NCI-H2029 (cell line): ENCODE results near the gene PRDX5.

Source experiments
- DNase-seq: peaks from one replicate; lab custom pipeline; 2025; lab: John Stamatoyannopoulos, UW

Gene PRDX5

DNA sequence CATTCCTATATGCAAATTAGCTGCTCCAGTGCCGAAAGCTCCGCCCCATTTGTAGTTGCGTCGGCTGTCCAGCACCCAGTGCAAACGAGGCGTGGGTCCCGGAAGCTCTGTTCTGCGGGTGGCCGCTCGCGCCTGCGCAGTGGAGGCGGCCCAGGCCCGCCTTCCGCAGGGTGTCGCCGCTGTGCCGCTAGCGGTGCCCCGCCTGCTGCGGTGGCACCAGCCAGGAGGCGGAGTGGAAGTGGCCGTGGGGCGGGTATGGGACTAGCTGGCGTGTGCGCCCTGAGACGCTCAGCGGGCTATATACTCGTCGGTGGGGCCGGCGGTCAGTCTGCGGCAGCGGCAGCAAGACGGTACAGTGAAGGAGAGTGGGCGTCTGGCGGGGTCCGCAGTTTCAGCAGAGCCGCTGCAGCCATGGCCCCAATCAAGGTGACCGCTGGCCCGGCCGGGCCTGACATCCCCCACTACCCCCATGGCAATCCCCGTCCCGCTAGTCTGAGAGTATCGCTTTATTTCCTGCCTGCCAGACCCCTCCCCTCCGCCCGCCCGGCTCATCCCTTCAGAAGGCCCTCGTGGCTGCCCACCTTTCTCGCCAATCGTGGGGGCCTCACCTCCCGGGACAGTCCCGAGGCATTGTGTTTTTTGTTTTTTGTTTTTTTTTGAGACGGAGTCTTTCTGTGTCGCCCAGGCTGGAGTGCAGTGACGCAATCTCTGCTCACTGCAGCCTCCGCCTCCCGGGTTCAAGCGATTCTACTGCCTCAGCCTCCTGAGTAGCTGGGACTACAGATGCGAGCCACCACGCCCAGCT lies at the start of gene PRDX5:
PRDX5 (plus strand) TSS at position 161 of the 805 bp plus-strand sequence; CDS start at position 256, 95 bp downstream.
- DNase-seq: peak; percentile 97

GRCh38 chr11:64268893-64269539 lies 48.9 kb upstream of the PRDX5 start:
- no peak for DNase-seq

- peak; percentile 100 for DNase-seq
These were observed 48.2 kb upstream of the PRDX5 start for GRCh38 chr11:64269540-64270220.

GRCh38 chr11:64275031-64275800 lies 42.7 kb upstream of the PRDX5 start:
- DNase-seq: no peak

GRCh38 chr11:64275841-64276240 lies 42.1 kb upstream of the PRDX5 start:
- DNase-seq: no peak

- DNase-seq: no peak
These were observed 41.1 kb upstream of the PRDX5 start for GRCh38 chr11:64276653-64277431.

DNA sequence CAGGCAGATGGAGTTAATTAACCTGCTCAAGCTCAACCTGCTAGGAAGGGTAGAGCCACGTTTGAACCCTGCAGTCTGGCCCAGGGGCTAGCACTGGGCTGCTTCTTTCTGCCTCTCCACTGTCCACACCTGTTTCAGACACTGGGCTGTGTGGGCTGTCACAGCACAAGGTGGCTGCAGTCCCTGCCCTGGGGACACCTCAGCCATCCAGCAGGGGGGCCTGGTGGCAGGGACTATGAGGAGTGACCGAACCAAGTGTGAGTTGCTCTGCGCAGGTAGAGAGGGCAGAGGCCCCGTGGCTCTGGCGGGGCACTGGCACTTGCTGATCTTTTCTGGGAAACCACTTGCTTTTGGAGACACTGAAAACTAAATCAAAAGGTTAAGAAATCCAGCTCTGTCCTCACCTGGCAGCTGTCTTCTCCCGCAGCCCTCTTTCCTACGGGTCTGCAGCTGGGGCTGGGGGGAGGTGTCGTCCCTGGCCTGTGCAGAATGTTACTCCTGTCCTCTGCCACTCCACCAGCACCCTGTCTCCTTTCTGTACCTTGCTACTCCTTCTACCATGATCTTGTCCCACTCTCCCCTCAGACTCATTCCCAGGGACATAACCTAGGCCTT lies 39.2 kb upstream of the PRDX5 start:
- no peak for DNase-seq

DNA sequence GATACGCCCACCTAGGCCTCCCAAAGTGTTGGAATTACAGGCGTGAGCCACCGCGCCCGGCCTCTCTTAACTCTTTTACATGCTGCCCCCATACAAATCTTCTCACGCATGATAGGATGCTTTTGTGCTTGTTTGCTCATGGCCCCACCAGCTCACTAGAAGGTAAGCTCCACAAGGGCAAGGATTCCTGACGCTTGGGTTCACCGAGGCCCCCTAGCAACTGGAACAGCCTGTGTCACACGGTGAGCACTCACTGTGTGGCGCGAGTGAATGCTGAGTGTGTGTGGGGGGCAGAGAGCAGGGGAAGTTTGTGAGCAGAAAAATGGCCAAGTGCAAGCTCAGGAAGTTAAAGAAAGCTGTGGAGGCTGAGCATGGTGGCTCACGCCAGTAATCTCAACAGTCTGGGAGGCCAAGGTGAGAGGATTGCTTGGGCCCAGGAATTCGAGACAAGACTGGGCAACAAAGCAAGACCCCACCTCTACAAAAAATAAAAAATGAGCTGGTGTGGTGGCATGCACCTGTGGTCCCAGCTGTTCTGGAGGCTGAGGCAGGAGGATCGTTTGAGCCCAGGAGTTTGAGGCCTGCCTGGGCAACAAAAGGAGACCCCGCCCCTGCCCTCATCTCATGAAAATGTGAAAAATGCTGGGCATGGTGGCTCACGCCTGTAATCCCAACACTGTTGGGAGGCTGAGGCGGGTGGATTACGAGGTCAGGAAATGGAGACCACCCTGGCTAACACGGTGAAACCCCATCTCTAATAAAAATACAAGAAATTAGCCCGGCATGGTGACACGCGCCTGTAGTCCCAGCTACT lies 35.8 kb upstream of the PRDX5 start:
- no peak for DNase-seq

DNA sequence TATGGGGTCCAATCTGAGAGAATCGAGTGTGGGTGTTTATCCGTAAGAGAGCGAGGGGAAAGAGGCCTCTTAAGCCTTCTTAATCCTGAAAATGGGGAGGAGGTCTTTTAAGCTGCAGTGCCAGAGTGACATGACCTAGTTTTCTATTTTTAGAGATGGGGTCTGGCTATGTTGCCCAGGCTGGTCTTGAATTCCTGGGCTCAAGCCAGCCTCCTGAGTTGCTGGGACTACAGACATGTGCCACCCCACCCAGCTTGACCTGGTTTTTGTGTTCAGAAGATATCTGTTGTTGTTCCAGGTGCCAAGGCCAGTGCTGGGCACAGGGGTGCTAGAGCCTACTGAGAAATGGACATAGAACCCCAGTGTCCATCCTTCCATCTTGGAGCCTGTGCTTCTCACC lies 34.8 kb upstream of the PRDX5 start:
- no peak for DNase-seq

GRCh38 chr11:64284048-64284961 lies 33.6 kb upstream of the PRDX5 start, which contains the start of gene BAD:
BAD (minus strand) TSS chr11:64284665; CDS start chr11:64284368, 297 bp downstream.
- peak; percentile 90 for DNase-seq

- DNase-seq: peak; percentile 74
These were observed 32.7 kb upstream of the PRDX5 start, which contains the start of gene GPR137 for GRCh38 chr11:64284962-64285884. GPR137 (plus strand) TSS chr11:64285848; CDS start chr11:64286525, 677 bp downstream.

DNA sequence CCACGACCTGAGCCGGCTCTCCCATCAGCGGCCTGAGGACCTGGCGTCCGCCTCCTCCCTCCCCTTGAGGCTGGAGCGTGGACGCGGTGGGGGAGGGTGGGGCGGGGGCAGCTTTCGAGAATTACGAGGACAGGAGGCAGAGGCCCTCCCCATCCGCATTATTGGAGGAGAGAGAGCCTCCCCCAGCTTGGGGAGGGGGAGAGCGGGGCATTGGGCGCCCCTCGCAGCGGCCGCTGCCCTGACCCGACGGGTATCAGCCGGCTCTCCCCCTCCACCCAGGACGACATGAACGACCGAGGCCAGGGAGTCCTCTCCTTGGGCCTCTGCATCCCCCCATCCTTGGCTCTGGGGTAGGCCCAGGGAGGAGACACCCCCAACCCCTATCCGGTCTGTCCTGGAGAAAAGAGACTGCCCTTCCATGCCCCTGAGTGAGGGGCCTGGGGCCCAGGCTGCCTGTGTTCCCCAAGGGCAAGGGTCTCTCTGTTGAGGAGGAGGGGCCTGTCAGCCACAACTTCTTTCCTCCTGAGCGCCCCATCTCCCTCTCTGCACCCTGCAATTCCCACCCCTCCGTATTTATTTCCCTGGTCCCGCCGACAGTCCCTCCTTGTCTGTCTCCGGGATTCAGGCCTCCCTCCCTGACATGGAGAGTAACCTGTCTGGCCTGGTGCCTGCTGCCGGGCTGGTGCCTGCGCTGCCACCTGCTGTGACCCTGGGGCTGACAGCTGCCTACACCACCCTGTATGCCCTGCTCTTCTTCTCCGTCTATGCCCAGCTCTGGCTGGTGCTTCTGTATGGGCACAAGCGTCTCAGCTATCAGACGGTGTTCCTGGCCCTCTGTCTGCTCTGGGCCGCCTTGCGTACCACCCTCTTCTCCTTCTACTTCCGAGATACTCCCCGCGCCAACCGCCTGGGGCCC lies 31.8 kb upstream of the PRDX5 start:
- peak; percentile 54 for DNase-seq

- no peak for DNase-seq
These were observed 31.1 kb upstream of the PRDX5 start for GRCh38 chr11:64286801-64287159.

DNA sequence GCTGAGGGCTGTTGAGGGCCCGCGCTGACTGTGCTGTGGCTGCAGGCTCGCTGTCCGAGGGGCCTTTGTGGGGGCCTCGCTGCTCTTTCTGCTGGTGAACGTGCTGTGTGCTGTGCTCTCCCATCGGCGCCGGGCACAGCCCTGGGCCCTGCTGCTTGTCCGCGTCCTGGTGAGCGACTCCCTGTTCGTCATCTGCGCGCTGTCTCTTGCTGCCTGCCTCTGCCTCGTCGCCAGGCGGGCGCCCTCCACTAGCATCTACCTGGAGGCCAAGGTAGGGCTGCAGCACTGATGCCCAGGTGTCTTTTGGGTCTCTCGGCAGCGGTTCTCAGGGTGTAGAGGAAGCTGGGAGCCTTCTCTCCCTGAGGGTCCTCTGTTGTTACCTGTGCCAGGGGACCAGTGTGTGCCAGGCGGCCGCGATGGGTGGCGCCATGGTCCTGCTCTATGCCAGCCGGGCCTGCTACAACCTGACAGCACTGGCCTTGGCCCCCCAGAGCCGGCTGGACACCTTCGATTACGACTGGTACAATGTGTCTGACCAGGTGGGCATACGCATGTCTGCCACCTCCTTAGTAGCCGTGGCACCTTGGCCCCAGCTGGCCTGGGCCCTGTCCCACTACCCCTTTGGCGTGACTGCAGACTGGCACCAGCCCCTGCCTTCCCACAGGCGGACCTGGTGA lies 30.1 kb upstream of the PRDX5 start:
- no peak for DNase-seq

GRCh38 chr11:64288353-64288750 lies 29.6 kb upstream of the PRDX5 start:
- DNase-seq: no peak

- DNase-seq: no peak
These were observed 28.8 kb upstream of the PRDX5 start for GRCh38 chr11:64289002-64289564.
